DND-41 (cell line): ENCODE measurements around the gene KCNIP4.

Experiments
- ATAC-seq: fragments of 200-7000 bp; cut with Tn5 transposase; 3 replicates; pipeline ENCODE4 v1.9.1; 2021; ENCODE audit warnings: low read depth; ENCODE audit not compliant: insufficient read depth
- DNase-seq: peaks from one replicate; pipeline ENCODE4 v3.0.0-alpha.2; 2020
- H2AFZ ChIP-seq: 2 replicates; pipeline ENCODE4 v1.6.0; 2012; ENCODE audit warnings: low read depth, low read length
- H3K27ac ChIP-seq: 2 replicates; pipeline ENCODE4 v1.5.1; 2012; ENCODE audit warnings: low read length, inconsistent platforms
- H3K27me3 ChIP-seq: fragments of 200-600 bp; sonication (generic); 2 replicates; pipeline ENCODE4 v1.6.0; 2012; ENCODE audit warnings: low read length, mild to moderate bottlenecking, inconsistent platforms; ENCODE audit not compliant: insufficient read depth, poor library complexity
- H3K36me3 ChIP-seq: 2 replicates; pipeline ENCODE4 v1.5.1; 2012; ENCODE audit warnings: low read length, inconsistent platforms; ENCODE audit not compliant: insufficient read depth
- H3K4me1 ChIP-seq: 2 replicates; pipeline ENCODE4 v1.5.1; 2012; ENCODE audit warnings: mild to moderate bottlenecking, low read length; ENCODE audit not compliant: insufficient read depth
- H3K4me2 ChIP-seq: 2 replicates; pipeline ENCODE4 v1.6.0; 2012; ENCODE audit warnings: mild to moderate bottlenecking, moderate library complexity, low read length, inconsistent platforms; ENCODE audit not compliant: insufficient read depth
- H3K4me3 ChIP-seq, 2 experiments: fragments of 200-600 bp in 1 of 2; shearing (Covaris generic) in 1 of 2; 2 replicates each; pipeline ENCODE4 v1.5.1; 2012 to 2016; ENCODE audit warnings: inconsistent platforms in 2 of 2, low read length in 2 of 2, mild to moderate bottlenecking in 2 of 2, low read depth in 1 of 2, moderate library complexity in 1 of 2
- H3K79me2 ChIP-seq: 2 replicates; pipeline ENCODE4 v1.6.0; 2012; ENCODE audit warnings: low read length, inconsistent platforms; ENCODE audit not compliant: insufficient read depth
- H3K9ac ChIP-seq: 2 replicates; pipeline ENCODE4 v1.6.0; 2012; ENCODE audit warnings: low read depth, mild to moderate bottlenecking, inconsistent platforms, low read length, moderate library complexity
- H3K9me3 ChIP-seq: 2 replicates; pipeline ENCODE4 v1.5.1; 2012; ENCODE audit warnings: low read length, moderate library complexity, mild to moderate bottlenecking, inconsistent platforms; ENCODE audit not compliant: insufficient read depth, severe bottlenecking
- H4K20me1 ChIP-seq: 2 replicates; pipeline ENCODE4 v1.6.0; 2012; ENCODE audit warnings: low read length; ENCODE audit not compliant: insufficient read depth
- EZH2 ChIP-seq: IDR thresholded peaks from 3 replicates; pipeline ENCODE4 v1.6.1; 2012; ENCODE audit warnings: borderline replicate concordance, low read depth, mild to moderate bottlenecking, moderate library complexity, low read length, inconsistent platforms; ENCODE audit not compliant: severe bottlenecking
- TF ChIP-seq, protein P1 (sequence below): IDR thresholded peaks from 2 replicates; pipeline ENCODE4 v1.5.1; 2012; ENCODE audit warnings: borderline replicate concordance, low read length, moderate library complexity, mild to moderate bottlenecking; ENCODE audit not compliant: poor library complexity, severe bottlenecking; ENCODE audit errors: extremely low read depth

KCNIP4 gene

GRCh38 chr4:20960291-20960690 lies 988.3 kb downstream of the KCNIP4 start:
- Histone ChIP-seq H3K79me2 (no peaks in the 10 kb centered on the region), H2AFZ (no peak overlapping the region), H3K36me3 (no peaks in the 10 kb centered on the region), H3K27ac (no peak overlapping the region), H3K9me3 (no peaks in the 10 kb centered on the region), H3K9ac (no peak overlapping the region), H3K4me1 (no peaks in the 10 kb centered on the region), H3K4me3 (no peak overlapping the region), H3K4me2 (no peak overlapping the region), H4K20me1 (no peaks in the 10 kb centered on the region), H3K27me3 (no peaks in the 10 kb centered on the region)
- ATAC-seq (no peak), DNase-seq (no peak)
- TF ChIP-seq, protein P1, sequence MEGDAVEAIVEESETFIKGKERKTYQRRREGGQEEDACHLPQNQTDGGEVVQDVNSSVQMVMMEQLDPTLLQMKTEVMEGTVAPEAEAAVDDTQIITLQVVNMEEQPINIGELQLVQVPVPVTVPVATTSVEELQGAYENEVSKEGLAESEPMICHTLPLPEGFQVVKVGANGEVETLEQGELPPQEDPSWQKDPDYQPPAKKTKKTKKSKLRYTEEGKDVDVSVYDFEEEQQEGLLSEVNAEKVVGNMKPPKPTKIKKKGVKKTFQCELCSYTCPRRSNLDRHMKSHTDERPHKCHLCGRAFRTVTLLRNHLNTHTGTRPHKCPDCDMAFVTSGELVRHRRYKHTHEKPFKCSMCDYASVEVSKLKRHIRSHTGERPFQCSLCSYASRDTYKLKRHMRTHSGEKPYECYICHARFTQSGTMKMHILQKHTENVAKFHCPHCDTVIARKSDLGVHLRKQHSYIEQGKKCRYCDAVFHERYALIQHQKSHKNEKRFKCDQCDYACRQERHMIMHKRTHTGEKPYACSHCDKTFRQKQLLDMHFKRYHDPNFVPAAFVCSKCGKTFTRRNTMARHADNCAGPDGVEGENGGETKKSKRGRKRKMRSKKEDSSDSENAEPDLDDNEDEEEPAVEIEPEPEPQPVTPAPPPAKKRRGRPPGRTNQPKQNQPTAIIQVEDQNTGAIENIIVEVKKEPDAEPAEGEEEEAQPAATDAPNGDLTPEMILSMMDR, result no peak
- no peak for TF ChIP-seq EZH2

GRCh38 chr4:20954541-20954940 lies 994.0 kb downstream of the KCNIP4 start:
- Histone ChIP-seq H3K79me2 (no peaks in the 10 kb centered on the region), H3K9me3 (no peaks in the 10 kb centered on the region), H4K20me1 (no peaks in the 10 kb centered on the region), H3K9ac (no peak overlapping the region), H3K27me3 (no peaks in the 10 kb centered on the region), H3K4me3 (no peak overlapping the region), H3K4me2 (no peak overlapping the region), H2AFZ (no peak overlapping the region), H3K36me3 (no peaks in the 10 kb centered on the region), H3K4me1 (no peaks in the 10 kb centered on the region), H3K27ac (no peak overlapping the region)
- ATAC-seq, result no peak
- TF ChIP-seq, protein P1, result no peak
- TF ChIP-seq EZH2, result no peak
- no peak for DNase-seq

DNA sequence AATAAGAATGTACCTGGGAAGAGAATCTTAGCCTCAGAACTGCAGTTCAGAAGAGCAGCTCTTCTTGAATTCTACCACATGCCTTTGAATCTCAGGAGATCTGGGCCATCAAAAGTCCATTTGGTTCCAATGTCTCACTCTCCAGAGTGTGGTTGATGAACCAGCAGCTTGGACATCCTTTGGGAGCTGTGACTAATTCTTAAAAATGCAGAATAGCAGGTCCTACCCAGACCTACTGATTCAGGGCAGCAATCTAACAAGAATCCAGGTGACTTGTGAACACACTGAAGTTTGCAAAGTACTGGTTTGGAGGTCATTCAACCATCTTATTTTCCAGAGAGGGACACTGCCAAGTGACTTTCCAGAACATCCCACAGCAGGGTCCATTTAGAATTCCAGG lies 1003.6 kb downstream of the KCNIP4 start:
- no peak overlapping the region for H3K4me3 ChIP-seq
- H4K20me1 ChIP-seq, result no peaks in the 10 kb centered on the region
- no peak overlapping the region for H2AFZ ChIP-seq
- DNase-seq, result no peak
- no peaks in the 10 kb centered on the region for H3K79me2 ChIP-seq
- no peak overlapping the region for H3K27ac ChIP-seq
- H3K36me3 ChIP-seq, result no peaks in the 10 kb centered on the region
- no peaks in the 10 kb centered on the region for H3K4me1 ChIP-seq
- ATAC-seq, result no peak
- H3K9ac ChIP-seq, result no peak overlapping the region
- no peak overlapping the region for H3K4me2 ChIP-seq
- no peaks in the 10 kb centered on the region for H3K9me3 ChIP-seq
- no peaks in the 10 kb centered on the region for H3K27me3 ChIP-seq
- no peak for TF ChIP-seq EZH2
- TF ChIP-seq, protein P1, result no peak

DNA sequence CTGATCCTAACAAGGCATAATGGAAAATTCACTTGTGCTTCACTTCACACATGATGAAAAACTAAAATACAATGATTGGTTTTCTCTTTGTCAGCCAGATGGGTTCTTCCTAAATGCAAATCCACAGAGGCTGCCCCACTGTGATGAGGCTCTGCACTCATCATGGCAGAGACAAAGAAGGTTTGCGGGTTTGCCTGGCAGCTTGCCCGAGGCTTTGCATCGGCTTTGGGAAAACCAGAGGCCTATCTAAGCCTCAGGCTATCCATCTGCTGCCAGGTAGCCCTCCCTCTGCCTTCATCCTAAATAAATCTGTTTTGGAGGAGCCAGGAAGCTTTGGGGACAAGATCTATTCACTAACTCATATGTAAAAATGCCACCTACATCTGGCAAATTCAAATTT lies 1004.1 kb downstream of the KCNIP4 start:
- no peak for DNase-seq

More for the DNA sequence above, 1004.1 kb downstream of the KCNIP4 start:
- Histone ChIP-seq H3K36me3 (no peaks in the 10 kb centered on the region), H3K4me1 (no peaks in the 10 kb centered on the region), H3K9ac (no peak overlapping the region), H3K4me2 (no peak overlapping the region), H3K79me2 (no peaks in the 10 kb centered on the region), H2AFZ (no peak overlapping the region), H3K9me3 (no peaks in the 10 kb centered on the region), H3K4me3 (no peak overlapping the region), H3K27ac (no peak overlapping the region), H4K20me1 (no peaks in the 10 kb centered on the region), H3K27me3 (no peaks in the 10 kb centered on the region)
- ATAC-seq, result no peak
- TF ChIP-seq EZH2, result no peak
- TF ChIP-seq, protein P1, result no peak
